Left ventricle myocardium inferior (tissue), 1 donor: ENCODE results near the gene BMAL1. TPM values are rescaled to one million over a fixed set of nuclear protein-coding genes. Genes with fewer than 3 reads are reported as not detected.

Experiments used
- DNase-seq: peaks from one replicate; pipeline ENCODE4 v3.0.0-alpha.2; 2020
- H3K27ac ChIP-seq: fragments of 200-600 bp; replicated peaks from 2 replicates; pipeline ENCODE4 v1.8.0; 2021
- H3K27me3 ChIP-seq: fragments of 200-600 bp; 2 replicates; pipeline ENCODE4 v1.8.0; 2021; ENCODE audit warnings: low read depth
- H3K36me3 ChIP-seq: fragments of 200-600 bp; 2 replicates; pipeline ENCODE4 v1.8.0; 2021
- H3K4me1 ChIP-seq: fragments of 200-600 bp; 2 replicates; pipeline ENCODE4 v1.8.0; 2021
- H3K4me3 ChIP-seq: fragments of 200-600 bp; 2 replicates; pipeline ENCODE4 v1.8.0; 2021; ENCODE audit warnings: mild to moderate bottlenecking, moderate library complexity
- H3K9me3 ChIP-seq: fragments of 200-600 bp; replicated peaks from 2 replicates; pipeline ENCODE4 v1.8.0; 2021
- CTCF ChIP-seq: fragments of 200-600 bp; IDR thresholded peaks from 2 replicates; pipeline ENCODE4 v1.8.0; 2021; ENCODE audit warnings: antibody characterized with exemption, mild to moderate bottlenecking, borderline replicate concordance
- intact Hi-C: fragments of 100-400 bp; cut with micrococcal nuclease; formaldehyde crosslinking; loops from one replicate; pipeline ENCODE4 v1.11.0; 2022
- total RNA-seq: library from RNA; stranded (reverse); fragmentation: NEBNext Ultra II Directional; extraction: Animal tissue kit (Norgen Biotek cat#: 25700); gene quantifications from one replicate; pipeline ENCODE4 v1.2.1, GENCODE V29; 2021
- donor health status: DM: no; HTN: yes; CAD: no; lungs with severe emphysema.

Gene BMAL1
- total RNA-seq, 1 donor from 2014 or later = 7.1 TPM

DNA sequence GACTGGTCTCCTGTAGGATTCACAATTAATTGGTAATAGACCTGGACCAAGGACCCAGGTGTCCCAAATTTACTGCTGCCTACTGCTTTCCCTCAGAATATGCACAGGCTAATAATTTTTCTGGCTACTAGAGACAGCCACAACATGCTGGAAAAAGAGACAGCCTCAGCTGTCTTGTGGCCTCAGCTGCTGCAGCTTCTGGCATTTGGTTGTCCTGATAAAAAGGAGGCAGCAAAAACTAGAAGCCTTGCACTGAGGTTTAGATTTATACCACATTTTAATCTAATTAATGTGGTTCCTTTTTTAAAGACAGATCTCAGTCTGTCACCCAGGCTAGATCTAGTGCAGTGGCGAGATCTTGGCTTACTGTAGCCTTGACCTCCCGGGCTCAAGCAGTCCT is 95.6 kb downstream of the BMAL1 start:
- Histone ChIP-seq H3K36me3 (peaks cover 100% of the 10 kb centered on the region), H3K27ac (no peak overlapping the region), H3K4me3 (no peak overlapping the region), H3K9me3 (no peaks in the 10 kb centered on the region), H3K27me3 (no peaks in the 10 kb centered on the region), H3K4me1 (peaks cover 8% of the 10 kb centered on the region)
- intact Hi-C loops = no loop called here
- TF ChIP-seq CTCF = no peak
- no peak for DNase-seq

DNA sequence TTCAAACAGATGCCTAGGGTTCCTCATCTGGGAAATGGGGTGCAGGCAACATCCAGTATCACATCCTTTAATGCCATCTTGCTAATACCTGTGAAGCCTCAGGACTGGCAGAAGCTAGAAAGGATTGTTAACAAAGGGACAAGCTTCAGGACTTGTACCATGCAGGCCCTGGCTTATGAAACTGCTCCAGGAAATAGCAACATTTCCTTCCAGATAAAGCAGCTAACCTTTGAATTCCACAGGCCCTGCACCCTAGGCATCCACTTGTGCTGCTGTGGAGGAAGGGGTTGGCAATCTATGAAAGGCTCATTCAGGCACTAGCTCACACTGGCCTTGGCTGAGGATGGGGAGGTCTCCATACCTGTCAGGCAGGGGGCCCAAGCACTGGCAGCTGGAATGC is 98.2 kb downstream of the BMAL1 start:
- Histone ChIP-seq H3K36me3 (peaks cover 99% of the 10 kb centered on the region), H3K4me3 (no peak overlapping the region), H3K4me1 (peaks cover 8% of the 10 kb centered on the region), H3K27ac (no peak overlapping the region), H3K27me3 (no peaks in the 10 kb centered on the region), H3K9me3 (no peaks in the 10 kb centered on the region)
- intact Hi-C loops = no loop called here
- DNase-seq = no peak
- TF ChIP-seq CTCF = no peak

- H3K36me3 ChIP-seq = peaks cover 99% of the 10 kb centered on the region
- DNase-seq = no peak
- H3K27me3 ChIP-seq = no peaks in the 10 kb centered on the region
- no peak overlapping the region for H3K27ac ChIP-seq
- intact Hi-C loops = no loop called here
- H3K9me3 ChIP-seq = no peaks in the 10 kb centered on the region
- TF ChIP-seq CTCF = no peak
- H3K4me1 ChIP-seq = peaks cover 8% of the 10 kb centered on the region
- H3K4me3 ChIP-seq = no peak overlapping the region
Measured at GRCh38 chr11:13376402-13376801, 98.8 kb downstream of the BMAL1 start.

GRCh38 chr11:13376838-13377237 is 99.2 kb downstream of the BMAL1 start:
- no peak overlapping the region for H3K4me3 ChIP-seq
- H3K27ac ChIP-seq = no peak overlapping the region
- H3K4me1 ChIP-seq = peaks cover 8% of the 10 kb centered on the region
- TF ChIP-seq CTCF = no peak
- intact Hi-C loops = no loop called here
- H3K36me3 ChIP-seq = peaks cover 99% of the 10 kb centered on the region
- H3K9me3 ChIP-seq = no peaks in the 10 kb centered on the region
- DNase-seq = no peak
- no peaks in the 10 kb centered on the region for H3K27me3 ChIP-seq

GRCh38 chr11:13378316-13378715 is 100.7 kb downstream of the BMAL1 start:
- no peaks in the 10 kb centered on the region for H3K27me3 ChIP-seq
- no peak for TF ChIP-seq CTCF
- H3K9me3 ChIP-seq = no peaks in the 10 kb centered on the region
- peaks cover 96% of the 10 kb centered on the region for H3K36me3 ChIP-seq
- H3K27ac ChIP-seq = no peak overlapping the region
- H3K4me3 ChIP-seq = no peak overlapping the region
- H3K4me1 ChIP-seq = peaks cover 8% of the 10 kb centered on the region
- no peak for DNase-seq
- intact Hi-C loops = no loop called here

DNA sequence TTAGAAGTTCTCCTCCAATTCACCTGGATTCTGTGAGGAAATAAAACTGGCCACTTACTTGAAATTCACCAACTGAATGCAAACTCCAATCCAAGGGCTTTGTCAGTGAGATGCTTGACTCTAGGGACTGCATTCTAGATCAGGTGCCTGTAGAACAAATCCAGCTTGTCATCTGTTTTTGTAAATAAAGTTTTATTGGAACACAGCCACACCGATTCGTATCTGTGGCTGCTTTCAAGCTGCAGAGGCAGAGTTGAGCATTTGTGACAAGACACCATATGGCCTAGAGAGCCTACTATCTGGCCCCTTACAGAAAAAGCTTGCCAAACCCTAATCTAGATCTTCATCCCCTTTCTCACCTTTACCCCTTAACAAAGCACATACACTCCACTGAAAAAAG is 103.1 kb downstream of the BMAL1 start:
- Histone ChIP-seq H3K27me3 (no peaks in the 10 kb centered on the region), H3K4me3 (no peak overlapping the region), H3K9me3 (no peaks in the 10 kb centered on the region), H3K4me1 (peaks cover 21% of the 10 kb centered on the region), H3K36me3 (peaks cover 84% of the 10 kb centered on the region), H3K27ac (no peak overlapping the region)
- no peak for TF ChIP-seq CTCF
- DNase-seq = no peak
- intact Hi-C loops = no loop called here
